Measurements from ENCODE around the gene TCAF1.

DNA sequence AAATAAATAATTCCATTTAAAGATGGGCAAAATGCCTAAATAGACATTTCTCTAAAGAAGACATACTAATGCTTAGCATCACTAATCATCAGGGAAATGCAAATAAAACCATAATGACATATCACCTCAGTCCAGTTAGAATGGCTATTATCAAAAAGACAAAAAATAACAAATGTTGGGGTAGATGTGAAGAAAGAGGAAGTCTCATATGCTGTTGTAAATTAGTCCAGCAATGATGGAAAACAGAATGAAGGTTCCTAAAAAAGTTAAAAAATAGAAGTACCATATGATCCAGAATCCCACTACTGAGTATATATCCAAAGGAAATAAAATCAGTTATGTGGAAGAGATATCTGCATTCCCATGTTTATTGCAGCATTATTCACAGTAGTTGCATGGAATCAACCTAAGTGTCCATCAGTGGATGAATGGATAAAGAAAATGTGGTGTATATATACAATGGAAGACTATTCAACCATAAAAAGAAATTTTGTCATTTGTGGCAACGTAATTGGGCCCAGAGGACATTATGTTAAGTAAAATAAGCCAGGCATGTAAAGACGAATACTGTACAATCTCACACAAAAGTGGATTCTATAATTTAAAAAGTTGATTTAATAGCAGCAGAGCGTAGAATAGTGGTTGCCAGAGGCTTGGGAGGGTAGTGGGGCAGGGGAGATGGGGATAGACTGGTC is 52.0 kb downstream of the TCAF1 start:
- TF ChIP-seq, protein P1, sequence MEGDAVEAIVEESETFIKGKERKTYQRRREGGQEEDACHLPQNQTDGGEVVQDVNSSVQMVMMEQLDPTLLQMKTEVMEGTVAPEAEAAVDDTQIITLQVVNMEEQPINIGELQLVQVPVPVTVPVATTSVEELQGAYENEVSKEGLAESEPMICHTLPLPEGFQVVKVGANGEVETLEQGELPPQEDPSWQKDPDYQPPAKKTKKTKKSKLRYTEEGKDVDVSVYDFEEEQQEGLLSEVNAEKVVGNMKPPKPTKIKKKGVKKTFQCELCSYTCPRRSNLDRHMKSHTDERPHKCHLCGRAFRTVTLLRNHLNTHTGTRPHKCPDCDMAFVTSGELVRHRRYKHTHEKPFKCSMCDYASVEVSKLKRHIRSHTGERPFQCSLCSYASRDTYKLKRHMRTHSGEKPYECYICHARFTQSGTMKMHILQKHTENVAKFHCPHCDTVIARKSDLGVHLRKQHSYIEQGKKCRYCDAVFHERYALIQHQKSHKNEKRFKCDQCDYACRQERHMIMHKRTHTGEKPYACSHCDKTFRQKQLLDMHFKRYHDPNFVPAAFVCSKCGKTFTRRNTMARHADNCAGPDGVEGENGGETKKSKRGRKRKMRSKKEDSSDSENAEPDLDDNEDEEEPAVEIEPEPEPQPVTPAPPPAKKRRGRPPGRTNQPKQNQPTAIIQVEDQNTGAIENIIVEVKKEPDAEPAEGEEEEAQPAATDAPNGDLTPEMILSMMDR (IDR thresholded peaks at IDR 0.05; ENCODE audit: borderline replicate concordance, extremely low read depth, low read length, poor library complexity, severe bottlenecking): no peak
- TF ChIP-seq EZH2 (IDR thresholded peaks at IDR 0.05; ENCODE audit: borderline replicate concordance, low read depth, low read length, severe bottlenecking): no peak
